GM12872 (cell line): ENCODE data around the gene CACNA1S.

Source experiments
- CTCF ChIP-seq: IDR thresholded peaks from 3 replicates; pipeline ENCODE4 v1.5.1; 2011; ENCODE audit warnings: low read depth, mild to moderate bottlenecking, low read length, moderate library complexity; ENCODE audit not compliant: insufficient read depth

The CACNA1S gene

GRCh38 chr1:201122321-201122957 is 10.2 kb upstream of the CACNA1S start:
- TF ChIP-seq CTCF = no peak

- peak; percentile 82 for TF ChIP-seq CTCF
These were observed 7.3 kb upstream of the CACNA1S start for GRCh38 chr1:201119206-201120197.

- no peak for TF ChIP-seq CTCF
These were observed 3.9 kb upstream of the CACNA1S start for GRCh38 chr1:201116091-201116490.

- TF ChIP-seq CTCF = no peak
These were observed 3.2 kb upstream of the CACNA1S start for GRCh38 chr1:201115390-201115937.

- peak; percentile 88 for TF ChIP-seq CTCF
These were observed 2.3 kb upstream of the CACNA1S start for GRCh38 chr1:201114245-201115131.

GRCh38 chr1:201113451-201114244 is 1.4 kb upstream of the CACNA1S start:
- TF ChIP-seq CTCF = no peak
